Measurements from ENCODE around the gene TTC24. TPM values are rescaled to one million over a fixed set of nuclear protein-coding genes. Genes with fewer than 3 reads are reported as not detected.
"Not testable (repeated sequence)": the region's sequence is repeated elsewhere in the genome, so short reads cannot be mapped to it uniquely, and the experiment has no call there.

The TTC24 gene
- total and polyA plus RNA-seq, 4 donors = 0.12 to 0.31 (median 0.23) TPM; not detected in 1

GRCh38 chr1:156551066-156551643, 28.4 kb upstream of the TTC24 start:
- no peaks in the 10 kb centered on the region for H3K9me3 ChIP-seq (ENCODE audit: control insufficient read depth in 4 of 4, insufficient read depth in 3 of 4, low read length in 3 of 4)
- H3K36me3 ChIP-seq (ENCODE audit: control insufficient read depth in 4 of 4, insufficient read depth in 4 of 4, low read length in 4 of 4) = peaks cover 0 to 9% (median 0%) of the 10 kb centered on the region in 4 donors
- DNase-seq (no peak), ATAC-seq (ENCODE audit: insufficient read depth, low FRiP score) (no peak)
- no peak overlapping the region for H3K4me3 ChIP-seq
- WGBS, 2 donors = 67 to 85% methylated on average over 3 of the region's 3 CpGs
- H3K4me1 ChIP-seq (ENCODE audit: control insufficient read depth in 5 of 5, insufficient read depth in 5 of 5, low read length in 5 of 5) = no peaks in the 10 kb centered on the region
- H3K27ac ChIP-seq (ENCODE audit: low read depth in 1 of 2, low read length in 1 of 2) = no peak overlapping the region
- H3K9ac ChIP-seq (ENCODE audit: insufficient read depth in 1 of 2, low read length in 2 of 2) = no peak overlapping the region
- TF ChIP-seq CTCF (IDR thresholded peaks at IDR 0.05; ENCODE audit: control extremely low read depth, extremely low read depth) = no peak
- H3K27me3 ChIP-seq (ENCODE audit: control insufficient read depth in 3 of 3, insufficient read depth in 3 of 3, low read length in 2 of 3) = no peaks in the 10 kb centered on the region

- no peak for TF ChIP-seq CTCF (IDR thresholded peaks at IDR 0.05; ENCODE audit: control extremely low read depth, extremely low read depth)
- Histone ChIP-seq H3K36me3 (ENCODE audit: control insufficient read depth in 4 of 4, insufficient read depth in 4 of 4, low read length in 4 of 4) (peaks cover 0 to 13% (median 0%) of the 10 kb centered on the region in 4 donors), H3K27me3 (ENCODE audit: control insufficient read depth in 3 of 3, insufficient read depth in 3 of 3, low read length in 2 of 3) (no peaks in the 10 kb centered on the region), H3K4me3 (no peak overlapping the region), H3K4me1 (ENCODE audit: control insufficient read depth in 5 of 5, insufficient read depth in 5 of 5, low read length in 5 of 5) (no peaks in the 10 kb centered on the region), H3K27ac (ENCODE audit: low read depth in 1 of 2, low read length in 1 of 2) (no peak overlapping the region), H3K9ac (ENCODE audit: insufficient read depth in 1 of 2, low read length in 2 of 2) (no peak overlapping the region), H3K9me3 (ENCODE audit: control insufficient read depth in 4 of 4, insufficient read depth in 3 of 4, low read length in 3 of 4) (no peaks in the 10 kb centered on the region)
- no peak for DNase-seq
- ATAC-seq (ENCODE audit: insufficient read depth, low FRiP score) = no peak
- WGBS, 2 donors = 74 to 80% methylated on average over 6 of the region's 6 CpGs
Measured at GRCh38 chr1:156551869-156552268, 27.7 kb upstream of the TTC24 start.

- Histone ChIP-seq H3K36me3 (ENCODE audit: control insufficient read depth in 4 of 4, insufficient read depth in 4 of 4, low read length in 4 of 4) (peaks cover 0 to 13% (median 0%) of the 10 kb centered on the region in 4 donors), H3K27me3 (ENCODE audit: control insufficient read depth in 3 of 3, insufficient read depth in 3 of 3, low read length in 2 of 3) (no peaks in the 10 kb centered on the region), H3K4me3 (no peak overlapping the region), H3K4me1 (ENCODE audit: control insufficient read depth in 5 of 5, insufficient read depth in 5 of 5, low read length in 5 of 5) (no peaks in the 10 kb centered on the region), H3K27ac (ENCODE audit: low read depth in 1 of 2, low read length in 1 of 2) (no peak overlapping the region), H3K9ac (ENCODE audit: insufficient read depth in 1 of 2, low read length in 2 of 2) (no peak overlapping the region), H3K9me3 (ENCODE audit: control insufficient read depth in 4 of 4, insufficient read depth in 3 of 4, low read length in 3 of 4) (no peaks in the 10 kb centered on the region)
- ATAC-seq (ENCODE audit: insufficient read depth, low FRiP score) = no peak
- DNase-seq = no peak
- WGBS, 2 donors = 75 to 76% methylated on average over 5 of the region's 5 CpGs
- TF ChIP-seq CTCF (IDR thresholded peaks at IDR 0.05; ENCODE audit: control extremely low read depth, extremely low read depth) = no peak
Measured at GRCh38 chr1:156552518-156552917, 27.0 kb upstream of the TTC24 start.

- H3K9me3 ChIP-seq (ENCODE audit: control insufficient read depth in 4 of 4, insufficient read depth in 3 of 4, low read length in 3 of 4); ATAC-seq (ENCODE audit: insufficient read depth, low FRiP score); H3K4me3 ChIP-seq; DNase-seq; H3K4me1 ChIP-seq (ENCODE audit: control insufficient read depth in 5 of 5, insufficient read depth in 5 of 5, low read length in 5 of 5); H3K9ac ChIP-seq (ENCODE audit: insufficient read depth in 1 of 2, low read length in 2 of 2); H3K27me3 ChIP-seq (ENCODE audit: control insufficient read depth in 3 of 3, insufficient read depth in 3 of 3, low read length in 2 of 3); H3K27ac ChIP-seq (ENCODE audit: low read depth in 1 of 2, low read length in 1 of 2): not testable (repeated sequence)
- WGBS, 2 donors = 21 to 65% methylated on average over 4 of the region's 4 CpGs
- peaks cover 0 to 13% (median 0%) of the 10 kb centered on the region in 4 donors for H3K36me3 ChIP-seq (ENCODE audit: control insufficient read depth in 4 of 4, insufficient read depth in 4 of 4, low read length in 4 of 4)
Measured at GRCh38 chr1:156552937-156553336, 26.6 kb upstream of the TTC24 start.
